Adrenal gland (tissue), 5 donors: ENCODE measurements around the gene ZNF529.
A peak's percentile ranks its signal among the peaks of the same experiment; 100 is the strongest.

Experiments used
- POLR2A ChIP-seq, 2 donors: fragments of 450-650 bp; IDR thresholded peaks; one replicate each; pipeline ENCODE4 v1.6.1; 2017; ENCODE audit warnings: antibody characterized with exemption in 2 of 2, mild to moderate bottlenecking in 2 of 2, moderate library complexity in 1 of 2
- TF ChIP-seq, protein P1 (sequence below), 6 experiments: fragments of 450-650 bp in 4 of 6; fragments of 200-600 bp in 2 of 6; sonication (generic) in 1 of 6; IDR thresholded peaks; 1 replicate in 5 of 6; 2 replicates in 1 of 6; pipeline versions ENCODE4 v1.5.1 to v1.8.0; 2016 to 2021; ENCODE audit warnings: antibody characterized with exemption in 6 of 6, mild to moderate bottlenecking in 2 of 6, moderate library complexity in 1 of 6
- donor health status: DM: no; HTN: no; CAD: no.

DNA sequence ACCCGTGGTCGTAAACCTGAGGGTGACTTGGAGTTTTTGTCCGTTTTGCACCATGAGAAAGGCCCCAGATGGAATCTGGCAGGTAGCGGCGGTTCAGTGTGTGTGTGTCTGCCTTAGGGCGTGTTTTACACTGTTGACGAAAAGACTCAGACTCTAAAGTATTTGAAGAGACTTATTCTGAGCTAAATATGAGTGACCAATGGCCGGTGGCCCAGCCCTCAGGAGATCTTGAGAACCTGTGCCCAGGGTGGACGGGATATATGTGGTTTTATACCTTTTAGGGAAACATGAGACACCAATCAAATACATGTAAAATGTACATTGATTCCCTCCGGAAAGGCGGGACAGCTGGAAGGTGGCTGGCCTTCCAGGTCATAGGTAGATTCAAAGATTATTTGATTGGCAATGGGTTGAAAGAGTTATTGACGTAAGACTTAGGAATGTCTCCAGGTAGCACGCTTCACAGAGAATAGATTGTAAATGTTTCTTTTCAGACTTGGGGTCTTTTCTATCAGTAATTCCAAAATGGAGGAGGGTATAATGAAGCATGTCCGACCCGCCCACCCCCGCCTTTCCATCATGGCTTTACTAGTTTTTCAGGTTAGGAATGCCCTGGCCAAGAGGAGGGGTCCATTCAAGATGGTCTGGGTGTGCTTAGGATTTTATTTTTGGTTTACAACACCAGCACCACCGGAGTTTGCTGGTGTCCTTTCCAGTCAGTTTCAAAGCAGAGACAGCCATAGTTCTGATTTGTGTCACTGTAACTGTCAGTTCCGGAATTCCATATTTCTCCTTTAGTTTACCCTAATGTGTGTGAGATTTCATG is 1.0 kb upstream of the ZNF529 start:
- TF ChIP-seq, protein P1, sequence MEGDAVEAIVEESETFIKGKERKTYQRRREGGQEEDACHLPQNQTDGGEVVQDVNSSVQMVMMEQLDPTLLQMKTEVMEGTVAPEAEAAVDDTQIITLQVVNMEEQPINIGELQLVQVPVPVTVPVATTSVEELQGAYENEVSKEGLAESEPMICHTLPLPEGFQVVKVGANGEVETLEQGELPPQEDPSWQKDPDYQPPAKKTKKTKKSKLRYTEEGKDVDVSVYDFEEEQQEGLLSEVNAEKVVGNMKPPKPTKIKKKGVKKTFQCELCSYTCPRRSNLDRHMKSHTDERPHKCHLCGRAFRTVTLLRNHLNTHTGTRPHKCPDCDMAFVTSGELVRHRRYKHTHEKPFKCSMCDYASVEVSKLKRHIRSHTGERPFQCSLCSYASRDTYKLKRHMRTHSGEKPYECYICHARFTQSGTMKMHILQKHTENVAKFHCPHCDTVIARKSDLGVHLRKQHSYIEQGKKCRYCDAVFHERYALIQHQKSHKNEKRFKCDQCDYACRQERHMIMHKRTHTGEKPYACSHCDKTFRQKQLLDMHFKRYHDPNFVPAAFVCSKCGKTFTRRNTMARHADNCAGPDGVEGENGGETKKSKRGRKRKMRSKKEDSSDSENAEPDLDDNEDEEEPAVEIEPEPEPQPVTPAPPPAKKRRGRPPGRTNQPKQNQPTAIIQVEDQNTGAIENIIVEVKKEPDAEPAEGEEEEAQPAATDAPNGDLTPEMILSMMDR (IDR thresholded peaks at IDR 0.05), result no peak
- peak in 1 of 2 donors; percentile 18 for TF ChIP-seq POLR2A (IDR thresholded peaks at IDR 0.05)
